OCI-LY1 (cell line): ENCODE data around the gene ILF2.

Experiments used
- EZH2 ChIP-seq: fragments of 200-600 bp; sonication (generic), shearing (Covaris generic); IDR thresholded peaks from 2 replicates; pipeline ENCODE4 v1.8.0; 2017; ENCODE audit warnings: borderline replicate concordance, mixed run types, mild to moderate bottlenecking, antibody characterized with exemption, low read length, moderate library complexity, mixed read lengths
- TF ChIP-seq, protein P1 (sequence below): fragments of 200-600 bp; sonication (generic), shearing (Covaris generic); IDR thresholded peaks from 2 replicates; pipeline ENCODE4 v1.5.1; 2017; ENCODE audit warnings: mild to moderate bottlenecking, antibody characterized with exemption, low read length, moderate library complexity, mixed read lengths

DNA sequence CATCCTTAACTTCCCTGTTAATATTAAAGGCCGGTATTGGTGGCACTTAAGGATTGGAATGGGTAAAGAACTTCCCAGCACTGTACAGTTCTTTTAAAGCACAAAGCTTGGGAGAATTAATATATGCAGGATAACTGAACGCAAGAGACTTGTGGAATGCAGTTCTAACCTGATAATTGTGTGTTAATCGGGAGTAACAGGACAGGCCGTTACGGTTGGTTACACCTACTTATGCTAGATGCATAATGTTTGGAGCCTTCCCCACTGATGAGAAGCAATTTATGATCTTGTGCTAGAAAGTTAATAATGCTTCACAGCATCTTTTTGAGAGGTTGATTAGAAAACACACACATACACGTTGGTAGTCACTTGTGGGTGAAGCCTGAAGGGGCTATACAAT lies 29.9 kb downstream of the ILF2 start:
- TF ChIP-seq, protein P1, sequence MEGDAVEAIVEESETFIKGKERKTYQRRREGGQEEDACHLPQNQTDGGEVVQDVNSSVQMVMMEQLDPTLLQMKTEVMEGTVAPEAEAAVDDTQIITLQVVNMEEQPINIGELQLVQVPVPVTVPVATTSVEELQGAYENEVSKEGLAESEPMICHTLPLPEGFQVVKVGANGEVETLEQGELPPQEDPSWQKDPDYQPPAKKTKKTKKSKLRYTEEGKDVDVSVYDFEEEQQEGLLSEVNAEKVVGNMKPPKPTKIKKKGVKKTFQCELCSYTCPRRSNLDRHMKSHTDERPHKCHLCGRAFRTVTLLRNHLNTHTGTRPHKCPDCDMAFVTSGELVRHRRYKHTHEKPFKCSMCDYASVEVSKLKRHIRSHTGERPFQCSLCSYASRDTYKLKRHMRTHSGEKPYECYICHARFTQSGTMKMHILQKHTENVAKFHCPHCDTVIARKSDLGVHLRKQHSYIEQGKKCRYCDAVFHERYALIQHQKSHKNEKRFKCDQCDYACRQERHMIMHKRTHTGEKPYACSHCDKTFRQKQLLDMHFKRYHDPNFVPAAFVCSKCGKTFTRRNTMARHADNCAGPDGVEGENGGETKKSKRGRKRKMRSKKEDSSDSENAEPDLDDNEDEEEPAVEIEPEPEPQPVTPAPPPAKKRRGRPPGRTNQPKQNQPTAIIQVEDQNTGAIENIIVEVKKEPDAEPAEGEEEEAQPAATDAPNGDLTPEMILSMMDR = no peak
- TF ChIP-seq EZH2 = no peak
